Measurements from ENCODE around the gene UBE2J2. TPM values are rescaled to one million over a fixed set of nuclear protein-coding genes. Genes with fewer than 3 reads are reported as not detected.
"Not testable (repeated sequence)": the region's sequence is repeated elsewhere in the genome, so short reads cannot be mapped to it uniquely, and the experiment has no call there.

Gene UBE2J2
- total and polyA plus RNA-seq, 2 of the 8 experiments (the other 6 are each of a cell fraction or from before 2014, with no cell fraction given): 33.6 to 67.9 TPM

DNA sequence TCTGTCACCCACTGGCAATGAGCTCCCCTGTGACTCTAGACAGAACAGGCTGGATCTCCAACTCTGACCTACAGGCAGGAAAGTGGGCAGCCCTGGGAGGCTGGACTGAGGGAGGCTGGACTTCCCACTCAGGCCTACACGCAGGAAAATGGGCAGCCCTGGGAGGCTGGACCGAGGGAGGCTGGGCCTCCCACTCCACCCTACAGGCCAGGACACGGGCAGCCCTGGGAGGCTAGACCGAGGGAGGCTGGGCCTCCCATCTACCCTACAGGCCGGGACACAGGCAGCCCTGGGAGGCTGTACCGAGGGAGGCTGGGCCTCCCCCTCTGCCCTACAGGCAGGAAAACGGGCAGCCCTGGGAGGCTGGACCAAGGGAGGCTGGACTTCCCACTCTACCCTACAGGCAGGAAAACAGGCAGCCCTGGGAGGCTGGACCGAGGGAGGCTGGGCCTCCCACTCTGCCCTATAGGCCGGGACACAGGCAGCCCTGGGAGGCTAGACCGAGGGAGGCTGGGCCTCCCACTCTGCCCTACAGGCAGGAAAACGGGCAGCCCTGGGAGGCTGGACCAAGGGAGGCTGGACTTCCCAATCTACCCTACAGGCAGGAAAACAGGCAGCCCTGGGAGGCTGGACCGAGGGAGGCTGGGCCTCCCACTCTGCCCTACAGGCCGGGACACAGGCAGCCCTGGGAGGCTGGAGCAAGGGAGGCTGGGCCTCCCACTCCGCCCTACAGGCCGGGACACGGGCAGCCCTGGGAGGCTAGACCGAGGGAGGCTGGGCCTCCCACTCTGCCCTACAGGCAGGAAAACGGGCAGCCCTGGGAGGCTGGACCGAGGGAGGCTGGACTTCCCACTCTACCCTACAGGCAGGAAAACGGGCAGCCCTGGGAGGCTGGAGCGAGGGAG is 25.4 kb downstream of the UBE2J2 start:
- H3K27me3 ChIP-seq (replicated peaks in 1 of 4; ENCODE audit: control insufficient read depth in 3 of 4, extremely low read depth in 1 of 4, insufficient read depth in 3 of 4, low read length in 3 of 4): peaks cover 2 to 19% (median 11%) of the 10 kb centered on the region in 4 experiments; a peak in 6 of 7 replicates
- not testable (repeated sequence) for H3K9ac ChIP-seq (replicated peaks in 1 of 4; ENCODE audit: extremely low read depth in 1 of 4, low read depth in 3 of 4, low read length in 3 of 4); H2BK15ac ChIP-seq (ENCODE audit: low read length); H3K14ac ChIP-seq (ENCODE audit: insufficient read length); H3K27ac ChIP-seq (ENCODE audit: low read depth, low read length); H4K5ac ChIP-seq (ENCODE audit: insufficient read length, low read depth, low read length); H2BK20ac ChIP-seq (ENCODE audit: low read length); H3K36me3 ChIP-seq (ENCODE audit: control insufficient read depth in 2 of 4, insufficient read depth in 4 of 4, low read length in 3 of 4); H3K9me3 ChIP-seq (ENCODE audit: insufficient read depth in 2 of 2, low read depth in 1 of 2, low read length in 1 of 2); DNase-seq (ENCODE audit: low read depth in 1 of 2, low spot score in 2 of 2); H3K4me3 ChIP-seq (ENCODE audit: extremely low read depth in 1 of 4, insufficient read depth in 2 of 4, low read depth in 3 of 4, low read length in 4 of 4); H4K8ac ChIP-seq (ENCODE audit: extremely low read depth, insufficient read depth, low read length); H3K56ac ChIP-seq (replicated peaks; ENCODE audit: insufficient read length, low read depth, low read length); H3K23ac ChIP-seq (ENCODE audit: insufficient read length); H3K23me2 ChIP-seq (ENCODE audit: low read depth, low read length); FAIRE-seq; H2BK12ac ChIP-seq (ENCODE audit: low read depth, low read length); H2BK120ac ChIP-seq (replicated peaks; ENCODE audit: low read depth, low read length); H3K4me2 ChIP-seq (ENCODE audit: insufficient read depth in 1 of 2, low read depth in 2 of 2, low read length in 2 of 2); H4K20me1 ChIP-seq (replicated peaks in 1 of 2; ENCODE audit: control insufficient read depth in 1 of 2, insufficient read depth in 2 of 2, low read length in 2 of 2); H3K79me2 ChIP-seq (ENCODE audit: control insufficient read depth in 1 of 2, insufficient read depth in 2 of 2, low read length in 2 of 2); H2AK5ac ChIP-seq (ENCODE audit: low read depth, low read length); H3K4me1 ChIP-seq (replicated peaks in 1 of 4; ENCODE audit: control insufficient read depth in 3 of 4, insufficient read depth in 4 of 4, low read length in 3 of 4); H3K18ac ChIP-seq (ENCODE audit: extremely low read depth, low read length); H2AFZ ChIP-seq (ENCODE audit: low read length); H4K91ac ChIP-seq (replicated peaks; ENCODE audit: insufficient read length, low read length); H2BK5ac ChIP-seq (ENCODE audit: low read depth, low read length); H3K4ac ChIP-seq (replicated peaks; ENCODE audit: insufficient read length, low read depth, low read length); H3K79me1 ChIP-seq (ENCODE audit: low read depth, low read length)
- CTCF ChIA-PET (ENCODE audit: partially characterized antibody): interaction anchor here (1.0 to 1.9 kb wide), 3 partner anchors 8 to 126 kb away, joined by 3 to 6 read pairs (median 4); no protein-coding TSS in a partner anchor
- POLR2A ChIA-PET (ENCODE audit: partially characterized antibody): interaction anchor here (1.4 to 2.0 kb wide), 2 partner anchors 10 to 12 kb away, joined by 4 to 5 read pairs; no protein-coding TSS in a partner anchor
- WGBS, 2 experiments (ENCODE audit: extremely low coverage in 1 of 2, insufficient coverage in 1 of 2, insufficient read length in 1 of 2, insufficient replicate concordance in 2 of 2, low coverage in 1 of 2, low lambda C conversion rate in 2 of 2, missing lambda C conversion rate in 1 of 2): 88% methylated on average over 12 of the region's 21 CpGs; no CpG with 5 or more reads in 1 of the 2 experiments

All from H1 (cell line).